ENCODE results near the gene KIF23. TPM values are rescaled to one million over a fixed set of nuclear protein-coding genes. Genes with fewer than 3 reads are reported as not detected.

Gene KIF23
- polyA plus RNA-seq, 2 donors = 4.7 to 8.1 TPM

DNA sequence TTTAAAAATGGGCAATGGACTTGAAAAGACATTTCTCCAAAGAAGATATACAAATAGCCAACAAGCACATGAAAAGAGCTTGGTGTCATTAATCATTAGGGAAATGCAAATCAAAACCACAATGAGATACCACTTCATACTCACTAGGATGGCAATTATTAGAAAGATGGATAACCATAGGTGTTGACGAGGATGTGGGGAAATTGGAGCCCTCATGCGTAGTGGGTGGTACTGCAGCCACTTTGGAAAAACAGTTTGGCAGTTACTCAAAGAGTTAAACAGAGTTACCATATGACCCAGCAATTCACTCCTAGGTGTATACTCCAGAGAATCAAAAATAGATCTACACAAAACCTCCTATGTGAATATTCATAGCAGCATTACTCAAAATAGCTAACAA, 65.8 kb downstream of the KIF23 start:
- Histone ChIP-seq H3K27ac (ENCODE audit: low read depth in 2 of 2, low read length in 1 of 2) (no peak overlapping the region), H3K27me3 (ENCODE audit: control insufficient read depth in 1 of 2, insufficient read depth in 2 of 2, low read length in 2 of 2) (peaks cover 0 to 4% of the 10 kb centered on the region in 2 donors), H3K4me1 (ENCODE audit: control insufficient read depth in 2 of 2, insufficient read depth in 2 of 2, low read length in 1 of 2) (peaks cover 1 to 2% of the 10 kb centered on the region in 2 donors), H3K9me3 (ENCODE audit: control insufficient read depth in 2 of 2, insufficient read depth in 1 of 2, low read depth in 1 of 2, low read length in 1 of 2) (no peaks in the 10 kb centered on the region), H3K4me3 (ENCODE audit: low read depth in 1 of 2, low read length in 2 of 2) (no peak overlapping the region), H3K36me3 (ENCODE audit: control insufficient read depth in 2 of 2, insufficient read depth in 2 of 2, low read length in 1 of 2) (no peaks in the 10 kb centered on the region)
- 95 to 98% methylated on average over 2 of the region's 2 CpGs for WGBS, 2 donors

DNA sequence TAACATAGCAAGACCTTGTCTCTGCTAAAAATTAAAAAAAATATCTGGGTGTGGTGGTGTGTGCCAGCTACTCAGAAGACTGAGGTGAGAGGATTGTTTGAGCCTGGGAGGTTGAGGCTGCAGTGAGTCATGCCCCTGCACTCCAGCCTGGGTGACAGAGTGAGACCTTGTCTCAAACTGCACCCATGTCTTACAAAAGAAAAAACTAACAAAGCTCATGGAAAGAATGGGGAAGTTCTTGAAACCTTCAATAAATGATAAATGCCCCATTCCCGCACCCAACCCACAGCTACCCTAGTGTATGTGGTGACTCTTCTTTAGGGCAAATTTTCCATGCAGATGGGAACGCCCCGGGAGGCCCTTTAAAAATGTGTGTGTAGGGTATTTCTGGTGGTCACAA, 66.8 kb downstream of the KIF23 start:
- no peak overlapping the region for H3K4me3 ChIP-seq (ENCODE audit: low read depth in 1 of 2, low read length in 2 of 2)
- peaks cover 0 to 2% of the 10 kb centered on the region in 2 donors for H3K9me3 ChIP-seq (ENCODE audit: control insufficient read depth in 2 of 2, insufficient read depth in 1 of 2, low read depth in 1 of 2, low read length in 1 of 2)
- no peaks in the 10 kb centered on the region for H3K36me3 ChIP-seq (ENCODE audit: control insufficient read depth in 2 of 2, insufficient read depth in 2 of 2, low read length in 1 of 2)
- no peak overlapping the region for H3K27ac ChIP-seq (ENCODE audit: low read depth in 2 of 2, low read length in 1 of 2)
- peaks cover 0 to 4% of the 10 kb centered on the region in 2 donors for H3K27me3 ChIP-seq (ENCODE audit: control insufficient read depth in 1 of 2, insufficient read depth in 2 of 2, low read length in 2 of 2)
- WGBS, 2 donors = 82 to 83% methylated on average over 3 of the region's 3 CpGs
- H3K4me1 ChIP-seq (ENCODE audit: control insufficient read depth in 2 of 2, insufficient read depth in 2 of 2, low read length in 1 of 2) = peaks cover 3 to 4% of the 10 kb centered on the region in 2 donors

DNA sequence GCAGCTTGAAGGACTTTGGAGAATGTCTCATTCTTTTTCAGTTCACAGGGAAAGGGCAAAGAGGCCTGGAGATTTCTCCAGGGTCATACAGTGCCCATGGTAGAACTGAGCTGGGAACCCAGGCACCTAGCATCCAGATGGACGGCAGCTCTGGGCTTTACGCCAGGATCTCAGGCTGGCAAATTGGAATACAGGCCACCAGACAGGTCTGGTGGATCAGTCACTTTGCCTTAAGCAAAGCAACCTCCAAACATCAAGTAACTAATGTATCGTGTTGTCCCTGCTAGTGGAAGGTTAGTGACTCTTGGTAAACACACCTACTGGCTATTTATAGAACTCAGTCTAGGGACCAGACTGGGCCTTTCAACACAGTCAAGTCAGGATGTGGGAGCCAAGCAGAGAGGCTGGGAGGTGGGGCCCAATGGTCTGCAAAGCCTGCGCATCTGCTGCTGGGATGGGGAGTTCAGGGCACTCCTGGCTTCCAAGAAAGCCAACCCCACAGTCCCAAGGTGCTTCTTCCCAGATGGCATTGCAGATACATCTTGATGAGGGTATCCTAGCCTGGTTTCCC, 68.6 kb downstream of the KIF23 start:
- peaks cover 0 to 2% of the 10 kb centered on the region in 2 donors for H3K9me3 ChIP-seq (ENCODE audit: control insufficient read depth in 2 of 2, insufficient read depth in 1 of 2, low read depth in 1 of 2, low read length in 1 of 2)
- peaks cover 3 to 4% of the 10 kb centered on the region in 2 donors for H3K4me1 ChIP-seq (ENCODE audit: control insufficient read depth in 2 of 2, insufficient read depth in 2 of 2, low read length in 1 of 2)
- H3K27ac ChIP-seq (ENCODE audit: low read depth in 2 of 2, low read length in 1 of 2) = no peak overlapping the region
- peaks cover 1 to 4% of the 10 kb centered on the region in 2 donors for H3K27me3 ChIP-seq (ENCODE audit: control insufficient read depth in 1 of 2, insufficient read depth in 2 of 2, low read length in 2 of 2)
- 68 to 71% methylated on average over 4 of the region's 4 CpGs for WGBS, 2 donors
- H3K4me3 ChIP-seq (ENCODE audit: low read depth in 1 of 2, low read length in 2 of 2) = no peak overlapping the region
- no peaks in the 10 kb centered on the region for H3K36me3 ChIP-seq (ENCODE audit: control insufficient read depth in 2 of 2, insufficient read depth in 2 of 2, low read length in 1 of 2)

DNA sequence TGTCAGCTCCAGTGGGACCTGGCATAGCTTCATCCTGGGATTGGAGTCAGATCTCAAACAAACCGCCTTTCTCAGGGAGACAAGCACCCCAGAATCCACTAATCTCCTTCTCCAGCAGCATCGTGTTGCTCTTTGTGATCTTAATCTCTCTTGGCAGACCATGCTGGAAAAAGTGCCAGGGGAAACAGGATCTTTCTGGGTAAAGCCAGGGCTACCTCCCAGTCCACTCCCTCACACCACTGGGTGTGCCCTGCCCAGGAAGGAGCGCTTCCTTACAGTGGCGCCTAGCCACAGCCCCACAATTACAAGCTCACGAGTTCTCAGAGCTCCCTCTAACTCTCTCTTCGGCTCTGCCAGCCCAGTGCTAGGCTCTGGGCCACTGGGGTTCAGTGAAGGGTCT, 70.7 kb downstream of the KIF23 start:
- no peaks in the 10 kb centered on the region for H3K36me3 ChIP-seq (ENCODE audit: control insufficient read depth in 2 of 2, insufficient read depth in 2 of 2, low read length in 1 of 2)
- H3K27me3 ChIP-seq (ENCODE audit: control insufficient read depth in 1 of 2, insufficient read depth in 2 of 2, low read length in 2 of 2) = peaks cover 0 to 7% of the 10 kb centered on the region in 2 donors
- H3K9me3 ChIP-seq (ENCODE audit: control insufficient read depth in 2 of 2, insufficient read depth in 1 of 2, low read depth in 1 of 2, low read length in 1 of 2) = peaks cover 0 to 2% of the 10 kb centered on the region in 2 donors
- H3K4me3 ChIP-seq (ENCODE audit: low read depth in 1 of 2, low read length in 2 of 2) = no peak overlapping the region
- H3K4me1 ChIP-seq (ENCODE audit: control insufficient read depth in 2 of 2, insufficient read depth in 2 of 2, low read length in 1 of 2) = peaks cover 3 to 4% of the 10 kb centered on the region in 2 donors
- peak overlapping the region in 1 of 2 donors; percentile 8 for H3K27ac ChIP-seq (ENCODE audit: low read depth in 2 of 2, low read length in 1 of 2)
- 33 to 45% methylated on average over 6 of the region's 6 CpGs for WGBS, 2 donors

DNA sequence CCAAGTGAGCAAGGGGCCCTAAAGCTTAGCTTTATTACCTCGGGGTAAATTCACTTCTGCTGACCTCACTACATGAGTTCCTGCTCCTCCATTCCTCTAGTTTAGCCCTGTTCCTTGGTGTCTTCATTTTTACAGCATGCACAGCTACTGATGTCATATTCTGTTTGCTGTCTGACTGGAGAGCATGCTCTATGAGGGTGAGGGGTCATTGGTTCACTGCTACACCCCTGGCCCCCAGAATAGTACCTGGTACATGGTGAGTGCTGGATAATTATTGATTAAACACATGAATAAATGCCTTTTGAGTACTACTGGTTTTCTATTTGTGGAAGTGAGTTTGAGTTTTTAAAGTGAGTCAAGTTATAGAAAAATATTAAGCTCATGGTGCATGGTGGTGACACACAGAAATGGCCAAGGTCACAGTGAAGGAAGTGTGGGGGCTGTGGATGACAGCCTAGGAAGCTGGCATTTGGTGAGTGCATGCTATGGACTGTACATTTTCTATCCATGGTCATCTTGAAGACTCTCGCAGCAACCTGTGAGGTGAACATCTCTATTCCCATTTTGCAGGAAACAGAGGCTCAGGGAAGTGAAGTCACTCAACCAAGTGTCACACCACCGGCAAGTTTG, 72.4 kb downstream of the KIF23 start:
- H3K36me3 ChIP-seq (ENCODE audit: control insufficient read depth in 2 of 2, insufficient read depth in 2 of 2, low read length in 1 of 2) = no peaks in the 10 kb centered on the region
- no peak overlapping the region for H3K4me3 ChIP-seq (ENCODE audit: low read depth in 1 of 2, low read length in 2 of 2)
- H3K4me1 ChIP-seq (ENCODE audit: control insufficient read depth in 2 of 2, insufficient read depth in 2 of 2, low read length in 1 of 2) = peaks cover 4 to 5% of the 10 kb centered on the region in 2 donors
- 90 to 98% methylated on average over 3 of the region's 3 CpGs for WGBS, 2 donors
- no peak overlapping the region for H3K27ac ChIP-seq (ENCODE audit: low read depth in 2 of 2, low read length in 1 of 2)
- H3K9me3 ChIP-seq (ENCODE audit: control insufficient read depth in 2 of 2, insufficient read depth in 1 of 2, low read depth in 1 of 2, low read length in 1 of 2) = peaks cover 0 to 2% of the 10 kb centered on the region in 2 donors
- peaks cover 0 to 7% of the 10 kb centered on the region in 2 donors for H3K27me3 ChIP-seq (ENCODE audit: control insufficient read depth in 1 of 2, insufficient read depth in 2 of 2, low read length in 2 of 2)

DNA sequence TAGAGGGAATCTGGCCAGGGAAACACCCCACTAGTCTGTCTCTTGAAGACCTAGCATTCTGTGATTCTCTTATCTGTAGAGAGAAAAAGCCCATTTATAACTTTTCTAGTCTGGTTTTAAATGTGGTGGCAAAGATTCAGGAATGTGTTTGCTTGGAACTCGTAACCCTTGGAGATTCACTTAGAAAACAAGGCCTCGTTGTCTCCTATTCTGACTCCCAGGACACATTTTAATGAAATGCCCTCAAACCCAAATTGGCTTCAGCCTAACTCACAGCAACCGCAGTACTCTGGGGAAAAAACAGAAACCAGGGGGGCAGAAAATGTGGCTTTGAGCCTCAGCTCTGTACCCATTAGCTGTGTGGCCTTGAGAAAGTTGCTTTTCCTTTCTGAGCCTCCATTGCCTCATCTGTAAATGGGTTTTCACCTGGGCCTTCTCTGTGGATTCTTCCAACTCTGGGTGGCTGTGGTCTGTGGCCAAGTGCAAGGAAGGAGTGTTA, 75.0 kb downstream of the KIF23 start:
- Histone ChIP-seq H3K27me3 (ENCODE audit: control insufficient read depth in 1 of 2, insufficient read depth in 2 of 2, low read length in 2 of 2) (peaks cover 0 to 7% of the 10 kb centered on the region in 2 donors), H3K36me3 (ENCODE audit: control insufficient read depth in 2 of 2, insufficient read depth in 2 of 2, low read length in 1 of 2) (no peaks in the 10 kb centered on the region), H3K27ac (ENCODE audit: low read depth in 2 of 2, low read length in 1 of 2) (no peak overlapping the region), H3K4me1 (ENCODE audit: control insufficient read depth in 2 of 2, insufficient read depth in 2 of 2, low read length in 1 of 2) (peaks cover 4 to 5% of the 10 kb centered on the region in 2 donors), H3K9me3 (ENCODE audit: control insufficient read depth in 2 of 2, insufficient read depth in 1 of 2, low read depth in 1 of 2, low read length in 1 of 2) (peaks cover 0 to 2% of the 10 kb centered on the region in 2 donors), H3K4me3 (ENCODE audit: low read depth in 1 of 2, low read length in 2 of 2) (no peak overlapping the region)
- 66% methylated on average over 3 of the region's 3 CpGs for WGBS, 2 donors

DNA sequence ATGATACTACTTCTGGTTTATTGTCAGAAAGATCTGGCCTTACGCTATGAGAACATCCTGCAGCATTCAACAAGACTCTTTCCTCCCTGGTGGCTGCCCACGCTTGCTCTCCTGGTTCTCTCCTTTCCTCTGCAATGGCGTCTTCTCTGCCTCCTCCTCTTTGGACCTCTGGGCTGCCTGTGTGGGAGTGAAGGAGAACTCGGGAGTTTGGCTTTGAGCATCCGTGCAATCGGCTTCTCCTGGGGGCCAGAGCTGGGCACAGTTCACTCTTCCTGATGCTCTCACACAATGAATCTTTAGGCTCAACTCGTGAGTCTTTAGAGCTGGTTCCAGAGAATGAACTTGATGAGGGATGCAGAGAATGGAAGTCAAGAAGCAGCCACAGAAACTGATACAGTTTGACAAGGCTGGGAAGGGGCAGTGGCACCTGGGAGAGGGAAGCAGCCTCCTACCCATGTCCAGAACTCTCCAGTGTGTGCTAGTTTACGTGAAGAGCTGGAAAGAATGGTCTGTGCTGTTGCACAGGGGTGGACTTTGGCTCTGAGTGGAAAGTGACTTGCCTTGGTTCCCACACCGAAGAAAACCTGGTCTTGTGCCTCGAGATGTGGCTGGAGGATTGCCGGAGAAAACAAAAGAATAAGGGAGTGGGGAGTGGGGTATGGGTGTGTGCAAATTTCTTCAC, 76.3 kb downstream of the KIF23 start:
- Histone ChIP-seq H3K4me3 (ENCODE audit: low read depth in 1 of 2, low read length in 2 of 2) (no peak overlapping the region), H3K36me3 (ENCODE audit: control insufficient read depth in 2 of 2, insufficient read depth in 2 of 2, low read length in 1 of 2) (no peaks in the 10 kb centered on the region), H3K27me3 (ENCODE audit: control insufficient read depth in 1 of 2, insufficient read depth in 2 of 2, low read length in 2 of 2) (peaks cover 0 to 7% of the 10 kb centered on the region in 2 donors), H3K4me1 (ENCODE audit: control insufficient read depth in 2 of 2, insufficient read depth in 2 of 2, low read length in 1 of 2) (peaks cover 0 to 2% of the 10 kb centered on the region in 2 donors), H3K9me3 (ENCODE audit: control insufficient read depth in 2 of 2, insufficient read depth in 1 of 2, low read depth in 1 of 2, low read length in 1 of 2) (peaks cover 0 to 2% of the 10 kb centered on the region in 2 donors), H3K27ac (ENCODE audit: low read depth in 2 of 2, low read length in 1 of 2) (peak overlapping the region in 1 of 2 donors; percentile 8)
- WGBS, 2 donors = 48 to 53% methylated on average over 11 of the region's 11 CpGs

DNA sequence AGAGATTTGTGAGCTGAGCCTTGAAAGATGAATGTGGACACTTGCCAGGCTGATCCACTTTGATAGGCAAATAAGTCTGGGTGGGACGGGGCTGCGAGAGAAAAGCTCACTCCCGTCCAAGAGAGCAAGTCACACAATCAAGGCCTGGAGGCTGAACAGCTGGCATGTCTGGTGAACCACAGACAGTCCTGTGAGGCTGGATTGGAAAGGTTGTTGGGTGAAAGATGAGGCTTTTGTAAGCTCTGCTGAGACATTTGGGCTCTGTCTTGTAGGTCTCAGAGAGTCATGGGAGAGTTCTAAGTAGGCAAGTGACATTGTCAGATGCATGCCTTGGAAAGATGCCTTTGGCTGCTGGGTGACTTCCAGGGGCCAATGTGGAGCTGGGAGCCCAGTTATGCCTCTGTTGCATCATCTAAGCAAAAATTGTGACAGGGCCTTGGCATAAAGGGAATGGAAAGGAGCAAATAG, 76.9 kb downstream of the KIF23 start:
- Histone ChIP-seq H3K36me3 (ENCODE audit: control insufficient read depth in 2 of 2, insufficient read depth in 2 of 2, low read length in 1 of 2) (no peaks in the 10 kb centered on the region), H3K27me3 (ENCODE audit: control insufficient read depth in 1 of 2, insufficient read depth in 2 of 2, low read length in 2 of 2) (peaks cover 0 to 7% of the 10 kb centered on the region in 2 donors), H3K4me3 (ENCODE audit: low read depth in 1 of 2, low read length in 2 of 2) (no peak overlapping the region), H3K4me1 (ENCODE audit: control insufficient read depth in 2 of 2, insufficient read depth in 2 of 2, low read length in 1 of 2) (peaks cover 0 to 2% of the 10 kb centered on the region in 2 donors), H3K9me3 (ENCODE audit: control insufficient read depth in 2 of 2, insufficient read depth in 1 of 2, low read depth in 1 of 2, low read length in 1 of 2) (no peaks in the 10 kb centered on the region), H3K27ac (ENCODE audit: low read depth in 2 of 2, low read length in 1 of 2) (no peak overlapping the region)
- WGBS, 2 donors = 32 to 35% methylated on average over 3 of the region's 3 CpGs

DNA sequence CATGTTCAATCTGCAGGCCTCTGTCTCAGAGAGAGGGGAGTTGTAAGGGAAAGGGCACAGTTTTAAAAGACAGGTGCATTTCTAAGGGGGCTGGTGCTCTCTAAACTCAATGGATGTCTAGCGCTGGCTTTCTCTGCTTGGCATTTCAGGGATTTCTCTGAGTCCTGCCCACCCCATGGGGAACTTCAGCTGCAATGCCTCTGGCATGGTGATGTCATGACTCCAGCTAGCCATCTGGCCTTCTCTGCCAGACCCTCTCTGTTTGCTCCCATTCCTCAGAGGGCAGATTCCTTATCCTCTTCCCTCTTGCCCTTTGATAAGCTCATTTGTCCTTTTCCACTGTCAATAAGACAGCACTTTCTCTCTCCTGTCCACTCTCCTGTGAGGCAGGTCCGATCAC, 79.3 kb downstream of the KIF23 start:
- no peak overlapping the region for H3K27ac ChIP-seq (ENCODE audit: low read depth in 2 of 2, low read length in 1 of 2)
- WGBS, 2 donors = 92 to 95% methylated on average over 2 of the region's 2 CpGs

More for the DNA sequence above, 79.3 kb downstream of the KIF23 start:
- no peak overlapping the region for H3K4me3 ChIP-seq (ENCODE audit: low read depth in 1 of 2, low read length in 2 of 2)
- H3K36me3 ChIP-seq (ENCODE audit: control insufficient read depth in 2 of 2, insufficient read depth in 2 of 2, low read length in 1 of 2) = no peaks in the 10 kb centered on the region
- peaks cover 0 to 2% of the 10 kb centered on the region in 2 donors for H3K4me1 ChIP-seq (ENCODE audit: control insufficient read depth in 2 of 2, insufficient read depth in 2 of 2, low read length in 1 of 2)
- no peaks in the 10 kb centered on the region for H3K27me3 ChIP-seq (ENCODE audit: control insufficient read depth in 1 of 2, insufficient read depth in 2 of 2, low read length in 2 of 2)
- H3K9me3 ChIP-seq (ENCODE audit: control insufficient read depth in 2 of 2, insufficient read depth in 1 of 2, low read depth in 1 of 2, low read length in 1 of 2) = no peaks in the 10 kb centered on the region

Measured in esophagus (tissue), 2 donors.